ENCODE results near the gene C11orf68. TPM values are rescaled to one million over a fixed set of nuclear protein-coding genes. Genes with fewer than 3 reads are reported as not detected.
A peak's percentile ranks its signal among the peaks of the same experiment; 100 is the strongest.

C11orf68 gene
- total and polyA plus RNA-seq, 9 of the 15 experiments (the other 6 are each of a cell fraction or from before 2014, with no cell fraction given): 3.6 to 35.9 (median 12.8) TPM

DNA sequence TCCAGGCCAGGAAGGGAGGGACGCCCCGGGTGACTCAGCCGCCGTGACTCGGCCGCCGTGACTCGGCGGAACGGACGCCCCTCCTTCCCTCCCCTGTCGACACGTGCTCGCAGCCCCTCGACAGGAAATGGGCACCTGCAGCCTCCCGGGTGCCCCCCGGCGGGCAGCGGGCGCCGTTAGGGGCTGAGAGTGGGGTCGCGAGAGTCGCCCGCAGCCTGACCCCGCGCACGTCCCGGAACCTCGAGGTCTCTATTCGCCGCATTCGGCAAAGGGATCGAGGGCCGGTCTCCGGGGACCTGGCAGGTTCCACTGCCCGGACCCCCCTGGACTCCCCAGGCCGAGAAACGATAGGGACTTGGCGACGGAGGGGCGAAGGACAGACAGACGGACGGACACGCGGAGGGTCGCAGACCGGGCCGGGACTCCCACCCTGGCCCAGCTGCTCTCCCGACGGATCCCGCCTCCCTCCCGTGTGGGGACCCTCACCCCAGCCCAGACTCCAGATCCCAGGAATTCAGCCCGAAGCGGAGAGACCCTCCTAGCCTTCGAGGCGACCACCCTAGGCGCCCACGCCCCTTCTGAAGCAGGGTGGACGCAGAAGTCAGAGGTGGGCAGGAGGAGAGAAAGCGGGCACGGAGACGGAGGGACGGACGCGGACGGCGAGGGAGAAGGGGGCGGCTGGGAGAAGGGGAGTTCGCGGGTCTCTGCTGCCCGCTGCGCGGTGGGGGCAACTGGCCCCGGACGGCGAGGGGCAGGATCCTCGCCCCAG, 19.3 kb downstream of the C11orf68 start (continued):
- TF ChIP-seq, protein P1, sequence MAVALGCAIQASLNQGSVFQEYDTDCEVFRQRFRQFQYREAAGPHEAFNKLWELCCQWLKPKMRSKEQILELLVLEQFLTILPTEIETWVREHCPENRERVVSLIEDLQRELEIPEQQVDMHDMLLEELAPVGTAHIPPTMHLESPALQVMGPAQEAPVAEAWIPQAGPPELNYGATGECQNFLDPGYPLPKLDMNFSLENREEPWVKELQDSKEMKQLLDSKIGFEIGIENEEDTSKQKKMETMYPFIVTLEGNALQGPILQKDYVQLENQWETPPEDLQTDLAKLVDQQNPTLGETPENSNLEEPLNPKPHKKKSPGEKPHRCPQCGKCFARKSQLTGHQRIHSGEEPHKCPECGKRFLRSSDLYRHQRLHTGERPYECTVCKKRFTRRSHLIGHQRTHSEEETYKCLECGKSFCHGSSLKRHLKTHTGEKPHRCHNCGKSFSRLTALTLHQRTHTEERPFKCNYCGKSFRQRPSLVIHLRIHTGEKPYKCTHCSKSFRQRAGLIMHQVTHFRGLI (CRISPR knock-in tag; IDR thresholded peaks at IDR 0.05): 0 out of 2 replicates have a peak, but pooled peaks have one; percentile 37
- TF ChIP-seq HNRNPLL (IDR thresholded peaks at IDR 0.05; ENCODE audit: low read depth, low read length, poor library complexity, severe bottlenecking) (peak; percentile 51), ZFP30 (CRISPR knock-in tag; IDR thresholded peaks at IDR 0.05; ENCODE audit: borderline replicate concordance) (no peak), HDAC8 (tag; IDR thresholded peaks at IDR 0.05) (no peak), CREM (IDR thresholded peaks at IDR 0.05; ENCODE audit: low read depth) (peak; percentile 66), MCM7 (IDR thresholded peaks at IDR 0.05) (no peak), STAT5A (IDR thresholded peaks at IDR 0.05; ENCODE audit: borderline replicate concordance, low read length) (no peak), NR2C1 (IDR thresholded peaks at IDR 0.05) (no peak), NR2C1 (tag; IDR thresholded peaks at IDR 0.05) (no peak), ETS2 (tag; IDR thresholded peaks at IDR 0.05; ENCODE audit: borderline replicate concordance, poor library complexity, severe bottlenecking) (no peak), YY1 (IDR thresholded peaks at IDR 0.05; ENCODE audit: borderline replicate concordance in 1 of 3, control insufficient read depth in 1 of 3, extremely low read depth in 1 of 3, insufficient read depth in 3 of 3, insufficient read length in 1 of 3, insufficient replicate concordance in 2 of 3, low read depth in 1 of 3, low read length in 2 of 3) (peak in 2 of 3 experiments; percentile 27 to 36), RNF2 (IDR thresholded peaks at IDR 0.05) (peak; percentile 91), SMAD2 (IDR thresholded peaks at IDR 0.05; ENCODE audit: low read depth, low read length) (no peak), MTA3 (IDR thresholded peaks at IDR 0.05; ENCODE audit: borderline replicate concordance) (peak; percentile 87; the same call in 1 of the 2 replicates)
- TF ChIP-seq, protein P2, sequence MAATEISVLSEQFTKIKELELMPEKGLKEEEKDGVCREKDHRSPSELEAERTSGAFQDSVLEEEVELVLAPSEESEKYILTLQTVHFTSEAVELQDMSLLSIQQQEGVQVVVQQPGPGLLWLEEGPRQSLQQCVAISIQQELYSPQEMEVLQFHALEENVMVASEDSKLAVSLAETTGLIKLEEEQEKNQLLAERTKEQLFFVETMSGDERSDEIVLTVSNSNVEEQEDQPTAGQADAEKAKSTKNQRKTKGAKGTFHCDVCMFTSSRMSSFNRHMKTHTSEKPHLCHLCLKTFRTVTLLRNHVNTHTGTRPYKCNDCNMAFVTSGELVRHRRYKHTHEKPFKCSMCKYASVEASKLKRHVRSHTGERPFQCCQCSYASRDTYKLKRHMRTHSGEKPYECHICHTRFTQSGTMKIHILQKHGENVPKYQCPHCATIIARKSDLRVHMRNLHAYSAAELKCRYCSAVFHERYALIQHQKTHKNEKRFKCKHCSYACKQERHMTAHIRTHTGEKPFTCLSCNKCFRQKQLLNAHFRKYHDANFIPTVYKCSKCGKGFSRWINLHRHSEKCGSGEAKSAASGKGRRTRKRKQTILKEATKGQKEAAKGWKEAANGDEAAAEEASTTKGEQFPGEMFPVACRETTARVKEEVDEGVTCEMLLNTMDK (IDR thresholded peaks at IDR 0.05; ENCODE audit: borderline replicate concordance, insufficient read depth, low read depth, low read length, poor library complexity, severe bottlenecking): no peak
- TF ChIP-seq, protein P3, sequence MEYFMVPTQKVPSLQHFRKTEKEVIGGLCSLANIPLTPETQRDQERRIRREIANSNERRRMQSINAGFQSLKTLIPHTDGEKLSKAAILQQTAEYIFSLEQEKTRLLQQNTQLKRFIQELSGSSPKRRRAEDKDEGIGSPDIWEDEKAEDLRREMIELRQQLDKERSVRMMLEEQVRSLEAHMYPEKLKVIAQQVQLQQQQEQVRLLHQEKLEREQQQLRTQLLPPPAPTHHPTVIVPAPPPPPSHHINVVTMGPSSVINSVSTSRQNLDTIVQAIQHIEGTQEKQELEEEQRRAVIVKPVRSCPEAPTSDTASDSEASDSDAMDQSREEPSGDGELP (CRISPR knock-in tag; IDR thresholded peaks at IDR 0.05; ENCODE audit: borderline replicate concordance): peak; percentile 82
- TF ChIP-seq, protein P4, sequence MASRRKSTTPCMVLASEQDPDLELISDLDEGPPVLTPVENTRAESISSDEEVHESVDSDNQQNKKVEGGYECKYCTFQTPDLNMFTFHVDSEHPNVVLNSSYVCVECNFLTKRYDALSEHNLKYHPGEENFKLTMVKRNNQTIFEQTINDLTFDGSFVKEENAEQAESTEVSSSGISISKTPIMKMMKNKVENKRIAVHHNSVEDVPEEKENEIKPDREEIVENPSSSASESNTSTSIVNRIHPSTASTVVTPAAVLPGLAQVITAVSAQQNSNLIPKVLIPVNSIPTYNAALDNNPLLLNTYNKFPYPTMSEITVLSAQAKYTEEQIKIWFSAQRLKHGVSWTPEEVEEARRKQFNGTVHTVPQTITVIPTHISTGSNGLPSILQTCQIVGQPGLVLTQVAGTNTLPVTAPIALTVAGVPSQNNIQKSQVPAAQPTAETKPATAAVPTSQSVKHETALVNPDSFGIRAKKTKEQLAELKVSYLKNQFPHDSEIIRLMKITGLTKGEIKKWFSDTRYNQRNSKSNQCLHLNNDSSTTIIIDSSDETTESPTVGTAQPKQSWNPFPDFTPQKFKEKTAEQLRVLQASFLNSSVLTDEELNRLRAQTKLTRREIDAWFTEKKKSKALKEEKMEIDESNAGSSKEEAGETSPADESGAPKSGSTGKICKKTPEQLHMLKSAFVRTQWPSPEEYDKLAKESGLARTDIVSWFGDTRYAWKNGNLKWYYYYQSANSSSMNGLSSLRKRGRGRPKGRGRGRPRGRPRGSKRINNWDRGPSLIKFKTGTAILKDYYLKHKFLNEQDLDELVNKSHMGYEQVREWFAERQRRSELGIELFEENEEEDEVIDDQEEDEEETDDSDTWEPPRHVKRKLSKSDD (conservative IDR thresholded peaks at IDR 0.05; ENCODE audit: low read length): no peak
